ENCODE measurements around the gene TMPRSS13.

Gene TMPRSS13

GRCh38 chr11:117862019-117862725 lies 67.0 kb downstream of the TMPRSS13 start:
- WGBS, 2 donors (ENCODE audit: extremely low coverage in 2 of 2, insufficient read length in 2 of 2, insufficient replicate concordance in 1 of 2): no CpG with 5 or more reads among the region's 12 CpGs
- Histone ChIP-seq H3K4me2 (ENCODE audit: insufficient read depth, low read length, poor library complexity, severe bottlenecking) (no peak overlapping the region), H3K4me1 (ENCODE audit: control insufficient read depth in 2 of 2, insufficient read depth in 1 of 2, low read depth in 1 of 2, low read length in 2 of 2) (peaks cover 12 to 17% of the 10 kb centered on the region in 2 donors), H2BK15ac (ENCODE audit: low read length) (no peak overlapping the region), H4K8ac (ENCODE audit: low read depth, low read length) (no peak overlapping the region), H3K14ac (ENCODE audit: low read length) (peak overlapping the region; percentile 22), H3K36me3 (replicated peaks in 1 of 2; ENCODE audit: control insufficient read depth in 2 of 2, insufficient read depth in 2 of 2, low read length in 2 of 2) (peaks cover 0 to 11% of the 10 kb centered on the region in 2 donors), H3K9me3 (replicated peaks in 1 of 2; ENCODE audit: control insufficient read depth in 2 of 2, insufficient read depth in 1 of 2, low read depth in 1 of 2, low read length in 2 of 2) (no peaks in the 10 kb centered on the region), H4K91ac (ENCODE audit: low read depth, low read length, poor library complexity) (no peak overlapping the region), H3K79me1 (ENCODE audit: low read depth, low read length) (peaks cover 17% of the 10 kb centered on the region), H2BK12ac (ENCODE audit: low read length) (no peak overlapping the region), H2AK5ac (ENCODE audit: low read depth, low read length) (no peak overlapping the region), H2AFZ (ENCODE audit: low read length) (peak overlapping the region; percentile 20), H3K4ac (ENCODE audit: low read length) (no peak overlapping the region), H2BK5ac (ENCODE audit: low read length) (no peak overlapping the region), H2BK120ac (ENCODE audit: low read depth, low read length) (no peak overlapping the region), H3K4me3 (ENCODE audit: low read length in 2 of 2) (no peak overlapping the region), H3K9ac (ENCODE audit: low read depth, low read length, poor library complexity) (no peak overlapping the region), H3K23ac (ENCODE audit: low read depth, low read length, poor library complexity) (no peak overlapping the region), H3K27ac (replicated peaks; ENCODE audit: low read length) (peak overlapping the region; percentile 6), H3K27me3 (ENCODE audit: control insufficient read depth in 3 of 3, insufficient read depth in 3 of 3, low read depth in 1 of 3, low read length in 3 of 3) (no peaks in the 10 kb centered on the region), H3K18ac (ENCODE audit: low read length) (peak overlapping the region; percentile 4)
- no peak for DNase-seq (ENCODE audit: low spot score)

GRCh38 chr11:117861151-117862018 lies 67.8 kb downstream of the TMPRSS13 start:
- Histone ChIP-seq H4K8ac (ENCODE audit: low read depth, low read length) (no peak overlapping the region), H2BK5ac (ENCODE audit: low read length) (no peak overlapping the region), H4K91ac (ENCODE audit: low read depth, low read length, poor library complexity) (no peak overlapping the region), H3K9ac (ENCODE audit: low read depth, low read length, poor library complexity) (no peak overlapping the region), H2BK12ac (ENCODE audit: low read length) (no peak overlapping the region), H3K27me3 (ENCODE audit: control insufficient read depth in 3 of 3, insufficient read depth in 3 of 3, low read depth in 1 of 3, low read length in 3 of 3) (no peaks in the 10 kb centered on the region), H3K4ac (ENCODE audit: low read length) (no peak overlapping the region), H3K27ac (replicated peaks; ENCODE audit: low read length) (no peak overlapping the region), H3K36me3 (replicated peaks in 1 of 2; ENCODE audit: control insufficient read depth in 2 of 2, insufficient read depth in 2 of 2, low read length in 2 of 2) (peaks cover 0 to 8% of the 10 kb centered on the region in 2 donors), H2BK15ac (ENCODE audit: low read length) (no peak overlapping the region), H3K18ac (ENCODE audit: low read length) (peak overlapping the region; percentile 4), H2AK5ac (ENCODE audit: low read depth, low read length) (no peak overlapping the region), H3K9me3 (replicated peaks in 1 of 2; ENCODE audit: control insufficient read depth in 2 of 2, insufficient read depth in 1 of 2, low read depth in 1 of 2, low read length in 2 of 2) (peaks cover 0 to 2% of the 10 kb centered on the region in 2 donors), H3K79me1 (ENCODE audit: low read depth, low read length) (peaks cover 20% of the 10 kb centered on the region), H3K4me1 (ENCODE audit: control insufficient read depth in 2 of 2, insufficient read depth in 1 of 2, low read depth in 1 of 2, low read length in 2 of 2) (peaks cover 12 to 15% of the 10 kb centered on the region in 2 donors), H3K14ac (ENCODE audit: low read length) (peak overlapping the region; percentile 22), H3K4me2 (ENCODE audit: insufficient read depth, low read length, poor library complexity, severe bottlenecking) (peak overlapping the region; percentile 29), H3K23ac (ENCODE audit: low read depth, low read length, poor library complexity) (no peak overlapping the region), H3K4me3 (ENCODE audit: low read length in 2 of 2) (no peak overlapping the region), H2BK120ac (ENCODE audit: low read depth, low read length) (no peak overlapping the region), H2AFZ (ENCODE audit: low read length) (peak overlapping the region; percentile 20)
- peak; percentile 66 for DNase-seq (ENCODE audit: low spot score)
- WGBS, 2 donors (ENCODE audit: extremely low coverage in 2 of 2, insufficient read length in 2 of 2, insufficient replicate concordance in 1 of 2): no CpG with 5 or more reads among the region's 13 CpGs

GRCh38 chr11:117860139-117860538 lies 69.1 kb downstream of the TMPRSS13 start:
- no peak overlapping the region for H3K23ac ChIP-seq (ENCODE audit: low read depth, low read length, poor library complexity)
- H3K4me1 ChIP-seq (ENCODE audit: control insufficient read depth in 2 of 2, insufficient read depth in 1 of 2, low read depth in 1 of 2, low read length in 2 of 2): peaks cover 12 to 15% of the 10 kb centered on the region in 2 donors

More at GRCh38 chr11:117860139-117860538, 69.1 kb downstream of the TMPRSS13 start:
- DNase-seq (ENCODE audit: low spot score): no peak
- Histone ChIP-seq H3K14ac (ENCODE audit: low read length) (no peak overlapping the region), H3K36me3 (replicated peaks in 1 of 2; ENCODE audit: control insufficient read depth in 2 of 2, insufficient read depth in 2 of 2, low read length in 2 of 2) (peaks cover 0 to 8% of the 10 kb centered on the region in 2 donors), H3K4me3 (ENCODE audit: low read length in 2 of 2) (no peak overlapping the region), H2BK120ac (ENCODE audit: low read depth, low read length) (no peak overlapping the region), H3K27me3 (ENCODE audit: control insufficient read depth in 3 of 3, insufficient read depth in 3 of 3, low read depth in 1 of 3, low read length in 3 of 3) (no peaks in the 10 kb centered on the region), H3K4ac (ENCODE audit: low read length) (no peak overlapping the region), H2BK12ac (ENCODE audit: low read length) (no peak overlapping the region), H3K79me1 (ENCODE audit: low read depth, low read length) (peaks cover 23% of the 10 kb centered on the region), H3K9me3 (replicated peaks in 1 of 2; ENCODE audit: control insufficient read depth in 2 of 2, insufficient read depth in 1 of 2, low read depth in 1 of 2, low read length in 2 of 2) (peaks cover 0 to 2% of the 10 kb centered on the region in 2 donors), H2BK15ac (ENCODE audit: low read length) (no peak overlapping the region), H2BK5ac (ENCODE audit: low read length) (no peak overlapping the region), H2AFZ (ENCODE audit: low read length) (no peak overlapping the region), H3K4me2 (ENCODE audit: insufficient read depth, low read length, poor library complexity, severe bottlenecking) (no peak overlapping the region), H3K9ac (ENCODE audit: low read depth, low read length, poor library complexity) (no peak overlapping the region), H4K8ac (ENCODE audit: low read depth, low read length) (no peak overlapping the region), H3K27ac (replicated peaks; ENCODE audit: low read length) (no peak overlapping the region), H3K18ac (ENCODE audit: low read length) (no peak overlapping the region), H4K91ac (ENCODE audit: low read depth, low read length, poor library complexity) (no peak overlapping the region), H2AK5ac (ENCODE audit: low read depth, low read length) (no peak overlapping the region)
- no CpG with 5 or more reads among the region's 6 CpGs for WGBS, 2 donors (ENCODE audit: extremely low coverage in 2 of 2, insufficient read length in 2 of 2, insufficient replicate concordance in 1 of 2)
